ENCODE measurements around the gene ABTB1.

ABTB1 gene

GRCh38 chr3:127709320-127710060 lies 36.7 kb downstream of the ABTB1 start:
- peaks cover 69% of the 10 kb centered on the region for H3K4me1 Mint-ChIP-seq
- DNase-seq: no peak
- H3K27me3 Mint-ChIP-seq (ENCODE audit: low read depth, poor library complexity): peaks cover 18% of the 10 kb centered on the region
- H3K9me3 Mint-ChIP-seq: peaks cover 3% of the 10 kb centered on the region
- TF ChIP-seq, protein P1, sequence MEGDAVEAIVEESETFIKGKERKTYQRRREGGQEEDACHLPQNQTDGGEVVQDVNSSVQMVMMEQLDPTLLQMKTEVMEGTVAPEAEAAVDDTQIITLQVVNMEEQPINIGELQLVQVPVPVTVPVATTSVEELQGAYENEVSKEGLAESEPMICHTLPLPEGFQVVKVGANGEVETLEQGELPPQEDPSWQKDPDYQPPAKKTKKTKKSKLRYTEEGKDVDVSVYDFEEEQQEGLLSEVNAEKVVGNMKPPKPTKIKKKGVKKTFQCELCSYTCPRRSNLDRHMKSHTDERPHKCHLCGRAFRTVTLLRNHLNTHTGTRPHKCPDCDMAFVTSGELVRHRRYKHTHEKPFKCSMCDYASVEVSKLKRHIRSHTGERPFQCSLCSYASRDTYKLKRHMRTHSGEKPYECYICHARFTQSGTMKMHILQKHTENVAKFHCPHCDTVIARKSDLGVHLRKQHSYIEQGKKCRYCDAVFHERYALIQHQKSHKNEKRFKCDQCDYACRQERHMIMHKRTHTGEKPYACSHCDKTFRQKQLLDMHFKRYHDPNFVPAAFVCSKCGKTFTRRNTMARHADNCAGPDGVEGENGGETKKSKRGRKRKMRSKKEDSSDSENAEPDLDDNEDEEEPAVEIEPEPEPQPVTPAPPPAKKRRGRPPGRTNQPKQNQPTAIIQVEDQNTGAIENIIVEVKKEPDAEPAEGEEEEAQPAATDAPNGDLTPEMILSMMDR (IDR thresholded peaks at IDR 0.05): no peak
- H3K4me3 Mint-ChIP-seq: no peak overlapping the region
- peaks cover 3% of the 10 kb centered on the region for H3K36me3 Mint-ChIP-seq (ENCODE audit: low read depth)
- peak overlapping the region; percentile 45 for H3K27ac Mint-ChIP-seq

DNA sequence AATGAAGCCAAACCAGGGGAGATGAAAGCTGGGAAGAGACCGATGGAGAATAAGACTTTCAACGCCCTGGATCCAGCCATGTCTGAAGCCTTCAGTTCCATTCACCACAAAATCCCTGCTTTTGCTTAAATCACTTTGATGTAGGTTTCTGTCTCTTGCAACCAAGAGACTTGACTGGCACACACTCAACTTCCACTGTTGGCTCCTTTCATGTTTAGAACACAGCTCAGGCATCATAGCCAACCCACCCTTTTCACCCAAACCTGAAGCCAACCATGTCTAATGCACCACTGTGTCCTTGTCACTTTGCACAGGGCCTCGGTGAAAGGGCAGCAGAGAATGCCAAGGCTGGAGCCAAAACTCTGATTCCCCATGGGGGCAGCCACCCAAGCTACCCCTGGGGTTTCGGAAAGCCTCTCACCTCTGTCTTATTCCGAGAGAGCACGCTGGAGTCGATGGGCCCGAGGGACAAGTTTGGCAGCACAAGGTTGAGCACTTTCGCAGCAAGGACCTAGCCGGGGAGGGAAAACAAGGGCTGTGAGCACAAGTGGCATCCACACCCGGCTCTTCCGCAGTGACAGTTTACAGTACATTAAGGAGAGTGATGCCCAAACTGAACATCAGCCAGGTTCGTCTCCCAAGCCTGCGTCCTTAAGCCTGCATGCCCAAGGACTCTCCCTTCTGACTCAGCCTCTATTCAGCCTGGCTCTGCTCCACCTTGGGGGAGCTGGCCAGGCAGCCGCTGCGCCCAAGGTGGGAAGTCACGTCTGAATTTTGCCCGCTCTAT lies 37.6 kb downstream of the ABTB1 start:
- TF ChIP-seq, protein P1 (IDR thresholded peaks at IDR 0.05): no peak
- no peaks in the 10 kb centered on the region for H3K9me3 Mint-ChIP-seq
- H3K4me3 Mint-ChIP-seq: no peak overlapping the region
- H3K36me3 Mint-ChIP-seq (ENCODE audit: low read depth): no peaks in the 10 kb centered on the region
- peaks cover 18% of the 10 kb centered on the region for H3K27me3 Mint-ChIP-seq (ENCODE audit: low read depth, poor library complexity)
- H3K4me1 Mint-ChIP-seq: peaks cover 76% of the 10 kb centered on the region
- H3K27ac Mint-ChIP-seq: no peak overlapping the region
- DNase-seq: no peak

GRCh38 chr3:127711021-127711695 lies 38.4 kb downstream of the ABTB1 start:
- DNase-seq: no peak
- no peak overlapping the region for H3K27ac Mint-ChIP-seq
- H3K9me3 Mint-ChIP-seq: no peaks in the 10 kb centered on the region
- peaks cover 16% of the 10 kb centered on the region for H3K27me3 Mint-ChIP-seq (ENCODE audit: low read depth, poor library complexity)
- peaks cover 81% of the 10 kb centered on the region for H3K4me1 Mint-ChIP-seq
- H3K36me3 Mint-ChIP-seq (ENCODE audit: low read depth): no peaks in the 10 kb centered on the region
- no peak overlapping the region for H3K4me3 Mint-ChIP-seq
- TF ChIP-seq, protein P1 (IDR thresholded peaks at IDR 0.05): no peak

- no peaks in the 10 kb centered on the region for H3K9me3 Mint-ChIP-seq
- H3K27ac Mint-ChIP-seq: peak overlapping the region; percentile 66
- TF ChIP-seq, protein P1 (IDR thresholded peaks at IDR 0.05): no peak
- peaks cover 81% of the 10 kb centered on the region for H3K4me1 Mint-ChIP-seq
- H3K27me3 Mint-ChIP-seq (ENCODE audit: low read depth, poor library complexity): peaks cover 16% of the 10 kb centered on the region
- no peaks in the 10 kb centered on the region for H3K36me3 Mint-ChIP-seq (ENCODE audit: low read depth)
- no peak for DNase-seq
- no peak overlapping the region for H3K4me3 Mint-ChIP-seq
Observed at GRCh38 chr3:127711896-127712295, 39.1 kb downstream of the ABTB1 start.

DNA sequence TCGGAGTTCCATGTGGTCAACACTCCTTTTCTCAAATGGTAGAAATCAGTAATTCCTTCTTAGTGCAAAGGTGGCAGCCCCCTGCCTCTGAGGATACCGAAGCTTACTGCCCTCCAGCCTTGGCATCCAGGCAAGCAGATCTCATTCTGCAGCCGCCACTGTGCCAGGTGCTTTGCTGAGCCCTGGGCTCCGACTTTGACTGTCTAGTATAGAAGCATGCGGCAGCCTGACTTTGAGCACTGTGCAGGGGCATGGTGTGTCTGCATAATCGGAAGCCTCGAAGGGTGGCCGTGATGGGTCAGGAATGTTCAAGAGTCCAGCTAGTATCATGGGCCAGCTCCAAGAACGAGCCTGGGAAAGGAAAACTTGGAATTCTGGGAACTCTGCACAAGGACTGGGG lies 39.7 kb downstream of the ABTB1 start:
- H3K27me3 Mint-ChIP-seq (ENCODE audit: low read depth, poor library complexity): peaks cover 16% of the 10 kb centered on the region
- H3K27ac Mint-ChIP-seq: peak overlapping the region; percentile 83
- DNase-seq: no peak
- no peaks in the 10 kb centered on the region for H3K36me3 Mint-ChIP-seq (ENCODE audit: low read depth)
- no peaks in the 10 kb centered on the region for H3K9me3 Mint-ChIP-seq
- TF ChIP-seq, protein P1 (IDR thresholded peaks at IDR 0.05): no peak
- no peak overlapping the region for H3K4me3 Mint-ChIP-seq
- peaks cover 78% of the 10 kb centered on the region for H3K4me1 Mint-ChIP-seq
